Fibroblast of mammary gland (primary cell): ENCODE measurements around the gene TGM3.

Source experiments
- DNase-seq: peaks from one replicate; pipeline ENCODE4 v3.0.0-alpha.2; 2010; ENCODE audit warnings: low read depth
- H3K4me3 ChIP-seq: 2 replicates; pipeline ENCODE4 v1.5.1; 2011; ENCODE audit warnings: low read depth, mild to moderate bottlenecking, low read length, moderate library complexity; ENCODE audit not compliant: control insufficient read depth
- TF ChIP-seq, protein P1 (sequence below): conservative IDR thresholded peaks from 2 replicates; pipeline ENCODE4 v1.5.1; 2011; ENCODE audit warnings: low read depth, low read length, inconsistent platforms; ENCODE audit not compliant: control insufficient read depth, insufficient read depth

Gene TGM3

DNA sequence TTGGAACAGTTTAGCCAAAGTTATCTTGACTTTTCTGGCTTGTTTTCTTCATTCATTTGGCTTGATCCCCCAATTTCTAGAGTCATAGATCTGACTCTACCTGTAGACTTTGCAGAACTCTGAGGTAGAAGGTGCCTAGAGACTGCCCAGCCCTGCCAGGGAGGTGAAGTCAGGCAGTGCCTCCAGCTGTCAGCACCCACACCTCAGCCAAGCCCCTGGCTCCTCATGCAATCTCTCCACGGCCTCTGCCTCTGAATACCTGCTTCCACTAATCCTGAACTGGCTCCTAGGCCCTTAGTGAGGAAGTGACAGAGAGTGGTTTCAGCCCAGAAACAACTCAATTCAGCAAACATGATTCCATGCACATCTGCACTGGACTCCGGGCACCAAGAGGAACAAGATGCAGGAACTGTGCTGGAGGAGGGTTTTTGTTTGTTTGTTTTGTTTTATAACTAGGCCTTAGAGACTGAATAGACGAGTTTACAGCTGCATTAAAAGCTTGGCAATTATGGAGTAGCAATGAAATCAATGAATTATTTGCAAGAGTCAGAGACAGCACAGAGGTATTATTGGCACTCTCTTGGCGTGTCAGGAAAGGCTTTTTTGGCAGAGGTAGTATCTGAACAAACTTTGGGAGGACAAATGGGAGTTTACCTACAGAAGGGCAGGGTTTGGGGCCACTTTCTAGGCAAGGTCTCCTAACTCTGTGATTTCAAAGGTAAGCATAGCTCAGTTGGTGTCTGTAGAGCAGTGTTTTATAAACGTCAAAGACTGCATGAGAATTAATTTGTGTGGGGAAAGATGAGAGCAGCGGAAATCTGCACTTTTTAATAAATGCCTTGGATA, 25.2 kb downstream of the TGM3 start:
- no peak for DNase-seq
- no peak overlapping the region for H3K4me3 ChIP-seq
- TF ChIP-seq, protein P1, sequence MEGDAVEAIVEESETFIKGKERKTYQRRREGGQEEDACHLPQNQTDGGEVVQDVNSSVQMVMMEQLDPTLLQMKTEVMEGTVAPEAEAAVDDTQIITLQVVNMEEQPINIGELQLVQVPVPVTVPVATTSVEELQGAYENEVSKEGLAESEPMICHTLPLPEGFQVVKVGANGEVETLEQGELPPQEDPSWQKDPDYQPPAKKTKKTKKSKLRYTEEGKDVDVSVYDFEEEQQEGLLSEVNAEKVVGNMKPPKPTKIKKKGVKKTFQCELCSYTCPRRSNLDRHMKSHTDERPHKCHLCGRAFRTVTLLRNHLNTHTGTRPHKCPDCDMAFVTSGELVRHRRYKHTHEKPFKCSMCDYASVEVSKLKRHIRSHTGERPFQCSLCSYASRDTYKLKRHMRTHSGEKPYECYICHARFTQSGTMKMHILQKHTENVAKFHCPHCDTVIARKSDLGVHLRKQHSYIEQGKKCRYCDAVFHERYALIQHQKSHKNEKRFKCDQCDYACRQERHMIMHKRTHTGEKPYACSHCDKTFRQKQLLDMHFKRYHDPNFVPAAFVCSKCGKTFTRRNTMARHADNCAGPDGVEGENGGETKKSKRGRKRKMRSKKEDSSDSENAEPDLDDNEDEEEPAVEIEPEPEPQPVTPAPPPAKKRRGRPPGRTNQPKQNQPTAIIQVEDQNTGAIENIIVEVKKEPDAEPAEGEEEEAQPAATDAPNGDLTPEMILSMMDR = no peak

DNA sequence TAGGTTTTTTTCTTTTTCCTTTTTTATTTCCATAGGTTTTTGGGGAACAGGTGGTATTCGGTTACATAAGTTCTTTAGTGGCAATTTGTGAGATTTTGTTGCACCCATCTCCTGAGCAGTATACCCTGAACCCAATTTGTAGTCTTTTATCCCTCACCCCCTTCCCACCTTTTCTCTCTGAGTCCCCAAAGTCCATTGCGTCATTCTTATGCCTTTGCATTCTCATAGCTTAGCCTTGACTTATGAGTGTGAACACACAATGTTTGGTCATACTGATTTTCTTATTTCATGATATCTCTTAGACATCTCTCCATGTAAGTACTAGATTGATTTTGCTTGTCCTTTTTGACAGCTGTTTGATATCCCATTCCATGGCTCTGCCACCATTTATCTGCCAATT, 27.2 kb downstream of the TGM3 start:
- H3K4me3 ChIP-seq = no peak overlapping the region
- TF ChIP-seq, protein P1 = no peak
- DNase-seq = no peak

DNA sequence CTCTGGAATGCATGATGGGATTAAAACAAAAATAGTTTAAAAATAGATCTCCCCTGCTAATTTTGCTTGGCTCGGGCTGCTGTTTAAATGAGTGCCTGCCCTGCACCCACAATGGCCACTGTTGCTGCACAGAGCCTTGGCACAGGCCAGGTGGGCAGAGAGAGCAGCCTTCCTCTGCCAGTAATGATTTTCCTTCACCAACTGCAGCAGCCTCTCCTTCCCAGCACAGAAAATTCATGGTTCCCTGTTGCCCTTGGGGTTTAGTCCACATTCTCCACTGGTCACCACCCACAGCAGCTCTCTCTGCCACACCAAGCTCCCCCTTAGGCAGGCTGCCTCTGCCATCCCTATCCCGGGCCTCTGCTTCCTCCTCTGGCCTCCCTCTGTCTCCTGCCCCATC, 30.2 kb downstream of the TGM3 start:
- no peak overlapping the region for H3K4me3 ChIP-seq
- DNase-seq = no peak
- TF ChIP-seq, protein P1 = no peak

DNA sequence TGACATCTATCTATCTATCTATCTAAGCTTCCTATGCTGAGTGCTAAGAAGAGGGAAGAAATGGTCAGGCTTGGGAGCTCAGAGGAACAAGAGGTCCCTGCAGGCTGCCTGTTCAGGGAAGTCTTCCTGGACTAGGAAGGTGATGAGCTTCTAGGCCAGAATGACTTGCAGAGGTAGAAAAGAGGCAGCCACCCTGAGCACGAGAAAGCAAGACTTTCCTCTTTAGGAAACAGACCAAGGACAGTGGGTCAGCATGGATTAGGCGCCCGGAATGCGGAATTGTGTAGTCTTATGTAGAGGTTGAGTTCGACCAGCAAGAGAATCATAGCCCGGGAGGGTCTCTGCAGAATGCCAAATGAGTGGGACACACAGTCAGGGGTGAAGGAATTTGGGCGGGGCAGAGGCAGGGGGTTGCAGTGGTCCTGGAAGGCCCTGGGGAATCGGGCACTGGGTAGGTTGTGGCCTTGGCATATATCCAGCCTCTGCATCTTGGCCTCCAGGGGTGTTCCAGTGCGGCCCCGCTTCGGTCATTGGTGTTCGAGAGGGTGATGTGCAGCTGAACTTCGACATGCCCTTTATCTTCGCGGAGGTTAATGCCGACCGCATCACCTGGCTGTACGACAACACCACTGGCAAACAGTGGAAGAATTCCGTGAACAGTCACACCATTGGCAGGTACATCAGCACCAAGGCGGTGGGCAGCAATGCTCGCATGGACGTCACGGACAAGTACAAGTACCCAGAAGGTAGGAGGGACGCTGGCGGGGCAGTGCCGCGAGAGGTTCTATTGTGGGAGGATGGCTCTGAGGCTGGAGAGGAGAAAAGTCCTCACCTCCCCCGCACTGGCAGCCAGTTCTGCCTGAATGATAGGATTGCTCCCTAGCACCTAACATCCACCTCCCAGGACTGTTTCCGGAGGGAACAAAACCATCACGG, 32.1 kb downstream of the TGM3 start:
- no peak for DNase-seq
- TF ChIP-seq, protein P1 = no peak
- no peak overlapping the region for H3K4me3 ChIP-seq

DNA sequence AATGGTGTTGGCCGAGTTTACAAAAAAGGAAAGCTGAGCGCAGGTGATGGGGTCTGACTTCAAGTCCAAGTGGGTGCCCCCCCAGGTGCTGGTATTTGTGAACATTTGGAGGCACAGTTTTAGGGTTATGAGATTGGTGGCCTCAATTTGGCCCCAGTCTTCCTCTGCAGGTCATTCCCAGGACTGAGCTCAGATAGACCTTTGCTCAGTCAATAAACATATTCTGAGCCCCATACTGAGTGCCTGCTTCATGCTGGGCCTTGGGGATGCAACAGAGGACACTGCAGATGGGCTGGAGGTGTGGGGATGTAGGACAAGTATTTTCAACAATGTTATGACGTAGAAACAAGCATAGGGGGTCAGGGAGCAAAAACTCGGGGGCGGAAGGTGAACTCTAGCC, 33.5 kb downstream of the TGM3 start:
- TF ChIP-seq, protein P1 = no peak
- DNase-seq = no peak
- H3K4me3 ChIP-seq = no peak overlapping the region

DNA sequence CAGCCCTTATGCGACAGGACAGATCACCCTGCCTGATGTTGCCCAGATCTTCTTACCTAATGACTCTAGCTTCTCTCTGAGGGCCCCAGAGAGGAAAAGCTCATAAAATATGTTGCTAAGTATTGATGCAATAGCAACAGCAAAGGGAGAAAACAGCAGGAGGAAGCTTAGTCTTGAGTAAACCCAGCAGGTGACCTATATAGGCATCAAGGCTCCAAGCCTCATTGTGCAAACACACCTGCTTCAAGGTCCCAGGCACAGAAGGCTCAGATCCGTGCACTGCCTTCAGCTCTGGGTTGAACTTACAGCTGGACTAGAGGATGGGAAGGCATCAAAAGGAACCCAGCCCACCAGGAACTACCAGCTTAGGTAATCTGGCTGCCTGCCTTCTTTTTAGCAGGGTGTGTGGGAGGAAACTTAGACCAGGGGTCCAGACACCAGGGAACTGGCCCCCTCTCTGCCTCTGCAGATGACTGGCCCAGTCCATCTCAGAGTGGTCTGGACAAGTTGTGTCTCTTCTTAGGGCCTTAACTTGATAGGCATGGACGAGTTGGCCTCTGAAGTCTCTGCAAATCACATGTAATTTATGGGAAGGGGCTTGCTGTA, 34.4 kb downstream of the TGM3 start:
- TF ChIP-seq, protein P1 = no peak
- DNase-seq = no peak
- H3K4me3 ChIP-seq = no peak overlapping the region
